Stimulated activated CD8-positive, alpha-beta memory T cell treated with anti-CD3 and anti-CD28 coated beads, Interleukin-4, amount 100 ng/mL, for 24 hours (primary cell): ENCODE data around the gene ARHGAP33.
"Not testable (repeated sequence)": the region's sequence is repeated elsewhere in the genome, so short reads cannot be mapped to it uniquely, and the experiment has no call there.

Experiments used
- DNase-seq: peaks from one replicate; pipeline ENCODE4 v3.0.0-alpha.2; 2020; ENCODE audit warnings: low read depth

ARHGAP33 gene

DNA sequence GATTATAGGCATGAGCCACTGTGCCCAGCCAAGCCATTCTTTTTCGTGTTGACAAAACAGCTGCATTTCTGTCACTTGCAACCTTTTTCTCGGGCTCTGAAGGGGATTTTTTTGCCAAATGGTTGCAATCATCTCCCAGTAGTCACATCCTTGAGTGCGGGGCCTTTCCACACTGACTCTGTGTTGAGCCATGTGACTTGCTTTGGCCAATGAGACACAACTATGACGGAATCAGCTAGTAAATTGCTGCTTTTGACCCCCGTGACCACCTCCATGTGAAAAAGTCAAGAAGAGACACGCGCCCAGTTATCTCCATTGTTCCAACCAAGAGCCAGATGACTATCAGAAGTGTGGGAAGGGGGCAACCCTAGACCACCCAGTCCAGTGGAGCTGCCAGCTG lies 58.6 kb downstream of the ARHGAP33 start:
- DNase-seq = no peak

DNA sequence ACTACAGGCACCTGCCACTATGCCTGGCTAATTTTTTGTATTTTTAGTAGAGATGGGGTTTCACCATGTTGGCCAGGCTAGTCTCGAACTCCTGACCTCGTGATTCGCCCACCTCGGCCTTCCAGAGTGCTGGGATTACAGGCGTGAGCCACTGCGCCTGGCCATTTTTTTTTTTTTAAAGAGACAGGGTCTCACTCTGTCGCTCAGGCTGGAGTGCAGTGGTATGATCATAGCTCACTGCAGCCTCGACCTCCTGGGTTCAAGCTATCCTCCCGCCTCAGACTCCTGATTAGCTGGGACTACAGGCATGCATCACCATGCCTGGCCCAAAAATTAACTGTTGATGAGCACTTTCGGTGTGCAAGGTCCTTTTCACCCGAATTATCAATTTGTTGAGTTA lies 60.7 kb downstream of the ARHGAP33 start:
- not testable (repeated sequence) for DNase-seq
